NT2/D1 (cell line): ENCODE data around the gene APOC4.

ENCODE experiments used
- YY1 ChIP-seq: IDR thresholded peaks from 2 replicates; pipeline ENCODE4 v1.6.1; 2011; ENCODE audit not compliant: insufficient read length, insufficient read depth
- ZNF274 ChIP-seq: IDR thresholded peaks from 2 replicates; pipeline ENCODE4 v1.6.1; 2011; ENCODE audit warnings: mild to moderate bottlenecking, low read depth, low read length

DNA sequence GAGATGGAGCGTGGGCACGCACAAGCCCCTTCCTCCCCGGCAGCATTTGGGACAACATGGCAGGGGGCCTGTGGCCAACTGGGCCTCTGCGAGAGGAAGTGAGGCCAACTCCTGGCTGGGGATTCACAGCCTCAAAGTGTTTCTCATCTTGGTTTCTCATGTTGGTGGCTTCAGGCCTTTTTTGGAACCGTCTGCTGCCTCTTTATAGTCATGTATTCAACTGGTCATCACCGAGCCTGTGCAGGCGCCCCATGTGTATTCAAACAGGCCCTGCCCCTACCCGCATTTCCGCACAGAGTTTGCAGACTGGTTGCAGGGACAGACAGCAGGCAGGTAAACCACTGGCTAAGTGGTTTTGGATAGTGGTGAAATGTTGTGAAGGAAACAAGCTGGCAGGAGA, 42.0 kb downstream of the APOC4 start:
- TF ChIP-seq ZNF274 (no peak), YY1 (no peak)
